Urothelium cell line (cell line): ENCODE data around the gene LHFPL6.

Experiments used
- DNase-seq: peaks from one replicate; pipeline ENCODE4 v3.0.0; 2011; ENCODE audit warnings: low spot score, mixed read lengths
- FAIRE-seq: peaks from 2 replicates; lab custom pipeline; 2011; peaks lifted over from hg19 to GRCh38; lab: Jason Lieb, UNC

Gene LHFPL6

DNA sequence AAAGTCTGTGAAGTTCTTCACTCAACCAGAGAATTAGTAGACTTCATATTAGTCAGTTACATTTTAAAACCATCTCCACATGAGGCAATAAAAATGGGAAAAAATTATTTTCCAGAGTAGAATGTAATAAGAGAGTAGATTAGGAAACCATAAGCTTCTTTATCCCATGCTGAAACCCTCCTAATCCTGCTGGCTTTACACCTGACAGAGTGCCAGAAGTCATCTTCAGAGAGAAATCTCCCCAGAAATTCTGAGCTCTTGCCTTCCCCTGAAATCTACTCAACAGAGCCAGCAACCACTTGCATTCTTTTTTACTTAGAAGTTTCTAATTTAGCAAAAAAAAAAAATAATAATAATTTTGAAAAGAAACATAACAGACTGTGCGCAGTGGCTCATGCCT lies 284.8 kb downstream of the LHFPL6 start:
- DNase-seq (no peak), FAIRE-seq (no peak)

DNA sequence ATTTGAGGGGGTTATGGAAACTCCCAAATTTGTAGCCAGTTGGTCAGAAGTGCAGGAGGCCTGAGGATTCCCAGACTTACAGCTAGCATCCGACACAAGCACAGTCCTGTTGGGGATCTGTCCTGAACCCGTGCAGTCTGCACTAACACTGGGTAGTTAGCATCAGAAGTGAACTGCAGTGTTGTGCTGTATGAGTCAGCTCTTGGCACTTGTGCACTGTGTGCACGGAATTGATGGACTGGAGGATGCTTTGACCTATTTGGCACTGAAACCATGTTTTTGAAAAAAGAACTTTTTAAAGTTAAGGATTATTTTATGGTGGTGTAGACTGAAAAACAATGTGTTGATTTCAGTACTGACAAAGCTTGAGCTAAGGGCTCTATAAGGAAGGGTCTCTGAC lies 285.7 kb downstream of the LHFPL6 start:
- no peak for FAIRE-seq

DNA sequence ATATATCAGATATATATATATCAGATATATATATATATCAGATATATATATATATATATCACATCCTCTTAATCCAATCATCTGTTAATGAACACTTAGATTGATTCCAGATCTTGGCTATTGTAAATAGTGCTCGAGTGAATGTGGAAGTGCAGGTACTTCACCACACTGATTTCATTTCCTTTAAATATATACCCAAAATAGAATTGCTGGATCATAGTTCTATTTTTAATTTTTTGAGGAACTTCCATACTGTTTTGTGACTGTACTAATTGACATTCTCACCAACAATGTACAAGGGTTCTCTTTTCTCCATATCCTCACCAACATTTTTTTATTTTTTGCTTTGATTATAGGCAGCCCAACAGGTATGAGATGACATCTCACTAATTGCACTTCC lies 287.2 kb downstream of the LHFPL6 start:
- FAIRE-seq = no peak

More for the DNA sequence above, 285.7 kb downstream of the LHFPL6 start:
- no peak for DNase-seq

DNA sequence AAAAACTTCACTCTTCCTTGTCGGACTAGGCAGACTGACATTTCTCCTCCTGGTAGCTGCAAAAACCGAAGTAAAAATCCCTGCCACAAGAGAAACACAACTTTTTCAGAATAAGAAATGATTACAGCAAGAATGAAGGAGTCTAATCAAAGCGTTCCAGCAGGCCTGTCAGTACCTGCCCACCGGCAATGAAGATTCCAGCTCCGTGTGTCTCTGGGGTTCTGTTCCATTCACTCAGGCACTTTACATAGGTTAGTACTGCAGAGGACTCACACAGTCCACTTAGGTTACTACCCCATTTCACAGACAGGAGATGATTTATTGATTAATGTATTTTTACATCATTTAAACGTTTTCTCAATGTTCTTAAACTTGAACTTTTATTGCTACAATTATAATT lies 289.3 kb downstream of the LHFPL6 start:
- no peak for FAIRE-seq
- DNase-seq = no peak

More for the DNA sequence above, 287.2 kb downstream of the LHFPL6 start:
- no peak for DNase-seq

DNA sequence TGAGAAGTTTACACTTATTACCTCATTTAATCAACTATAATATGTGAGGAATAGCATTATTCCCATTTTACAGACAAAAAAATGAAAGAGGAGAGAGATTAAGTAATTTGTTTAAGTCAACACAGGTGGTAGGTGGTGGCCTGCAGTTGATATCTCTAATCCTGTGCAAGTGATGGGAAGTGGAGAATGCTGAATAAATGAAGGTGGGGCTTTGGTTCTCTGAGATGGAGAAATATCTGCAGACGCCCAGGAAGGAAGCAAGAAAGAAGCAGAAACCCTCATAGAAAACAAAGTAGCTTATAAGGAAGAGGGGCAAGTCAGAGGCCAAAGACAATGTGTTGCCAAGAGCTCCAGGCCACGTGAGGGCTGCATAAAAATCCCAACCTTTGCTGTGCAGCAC lies 290.4 kb downstream of the LHFPL6 start:
- FAIRE-seq (no peak), DNase-seq (no peak)

DNA sequence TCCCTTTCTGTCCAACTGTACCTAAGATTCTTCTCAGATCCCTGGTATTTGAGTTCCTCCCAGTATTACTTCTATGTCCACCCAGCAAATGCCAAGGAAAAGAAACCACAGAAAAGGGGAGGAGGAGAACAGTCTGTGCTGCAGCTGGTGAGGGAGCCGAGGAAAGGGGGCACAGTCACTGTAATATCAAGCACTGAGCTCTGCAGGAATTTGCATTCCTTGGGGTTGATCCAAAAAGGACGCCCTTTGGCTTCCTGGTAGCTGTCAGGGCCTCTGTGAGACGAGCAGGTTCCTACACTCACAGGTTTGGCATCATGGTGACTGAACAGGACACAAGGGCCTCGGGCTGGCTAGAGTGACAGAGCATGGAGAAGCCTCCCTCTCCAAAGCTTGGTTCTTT lies 291.4 kb downstream of the LHFPL6 start:
- FAIRE-seq = no peak

DNA sequence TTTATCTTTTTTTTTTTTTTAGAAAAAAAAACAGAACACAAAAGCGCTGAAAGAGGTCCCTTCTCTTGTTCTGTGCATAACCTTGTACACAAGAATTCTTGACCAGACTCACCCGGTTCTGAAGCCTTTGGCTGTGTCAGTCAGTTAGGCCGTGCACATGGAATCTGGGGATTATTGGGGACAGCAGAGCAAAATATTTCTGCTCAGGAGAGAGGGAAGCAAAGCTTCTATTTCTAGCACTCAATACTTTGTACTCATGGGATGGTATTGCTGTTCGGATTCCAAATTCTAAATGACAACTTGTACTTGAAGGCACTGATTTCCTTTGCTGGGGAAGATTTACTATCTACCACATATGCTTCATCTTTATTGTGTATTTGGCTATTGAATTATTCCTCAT lies 292.0 kb downstream of the LHFPL6 start:
- DNase-seq = no peak
- no peak for FAIRE-seq

More for the DNA sequence above, 291.4 kb downstream of the LHFPL6 start:
- DNase-seq = peak; percentile 4

DNA sequence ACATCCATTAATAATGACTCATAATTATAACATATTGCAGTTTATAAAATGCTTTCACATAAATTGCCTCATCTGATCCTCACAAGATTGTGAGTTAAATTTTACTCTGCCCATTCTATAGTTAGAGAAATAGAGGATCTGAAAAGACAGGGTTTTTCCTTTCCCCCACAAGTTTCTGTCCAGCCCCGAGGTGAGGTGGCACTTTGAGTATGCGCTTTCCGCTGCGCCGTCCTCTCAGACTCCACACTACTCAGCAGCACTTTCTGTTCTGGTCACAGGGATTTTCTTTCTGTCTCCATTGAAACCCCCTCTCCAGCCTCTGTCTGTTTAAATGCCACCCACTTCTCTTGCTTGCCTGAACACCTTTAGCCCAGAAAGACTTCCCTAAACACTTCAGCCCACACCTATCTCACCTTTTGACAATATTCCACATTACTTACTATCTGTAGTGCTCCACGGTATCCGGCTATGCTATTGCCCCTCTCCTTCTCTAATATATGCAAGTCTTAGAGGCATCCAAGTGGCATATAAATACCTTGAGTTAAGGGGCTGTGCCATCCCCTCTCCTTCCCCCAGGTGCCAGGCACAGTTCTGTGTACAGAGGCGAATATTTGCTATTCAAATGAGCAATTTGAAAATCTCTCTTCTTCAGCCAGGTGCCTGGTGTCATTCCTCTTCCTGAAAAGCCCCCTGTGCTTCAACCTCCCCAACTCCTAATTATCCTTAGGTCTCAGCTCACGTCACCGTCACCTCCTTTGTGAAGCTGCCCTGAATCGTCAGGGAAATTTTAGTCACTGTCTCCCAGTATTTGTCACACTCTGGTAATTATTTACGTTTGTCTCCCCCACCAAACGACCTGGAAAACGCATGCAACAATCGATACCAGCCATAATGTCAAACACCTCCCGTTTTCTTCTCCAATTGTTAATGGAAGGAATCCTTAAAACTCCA lies 296.1 kb downstream of the LHFPL6 start:
- DNase-seq (no peak), FAIRE-seq (no peak)

DNA sequence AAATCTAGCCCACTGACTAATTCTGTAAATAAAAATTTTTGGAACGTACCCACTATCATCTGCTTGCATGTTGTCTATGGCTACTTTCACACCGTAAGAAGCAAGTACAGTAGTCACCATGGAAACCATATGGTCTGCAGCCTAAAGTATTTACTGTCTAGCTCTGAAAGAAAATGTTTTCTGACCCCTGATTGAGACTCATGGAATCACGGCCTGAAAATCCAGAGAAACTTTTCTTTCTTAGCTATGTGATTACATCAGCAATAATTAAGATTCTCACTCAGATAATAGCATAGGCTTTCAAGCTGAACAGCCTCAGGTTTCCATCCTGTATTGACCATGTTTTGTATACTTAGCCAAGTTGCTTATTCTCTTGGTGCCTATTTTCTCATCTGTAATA lies 300.2 kb downstream of the LHFPL6 start:
- DNase-seq = no peak
- no peak for FAIRE-seq

DNA sequence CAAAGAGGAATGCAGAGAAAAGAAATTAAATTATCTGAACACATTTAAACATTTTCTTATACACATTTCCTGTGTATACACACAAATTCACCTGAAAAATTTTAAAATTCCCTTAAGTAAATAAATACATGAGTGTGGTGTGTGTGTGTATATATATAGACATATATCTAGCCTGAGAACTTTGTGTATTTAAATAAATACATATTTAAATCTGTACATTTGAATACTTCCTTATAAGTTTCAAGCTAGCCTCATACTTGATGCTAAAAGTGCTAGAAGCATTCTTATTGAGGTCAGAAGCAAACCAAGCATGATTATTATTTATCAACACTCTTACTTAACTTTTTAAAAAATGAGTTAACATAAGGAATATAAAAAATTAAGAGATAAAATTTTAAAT lies 304.0 kb downstream of the LHFPL6 start:
- FAIRE-seq = no peak
- DNase-seq = no peak

DNA sequence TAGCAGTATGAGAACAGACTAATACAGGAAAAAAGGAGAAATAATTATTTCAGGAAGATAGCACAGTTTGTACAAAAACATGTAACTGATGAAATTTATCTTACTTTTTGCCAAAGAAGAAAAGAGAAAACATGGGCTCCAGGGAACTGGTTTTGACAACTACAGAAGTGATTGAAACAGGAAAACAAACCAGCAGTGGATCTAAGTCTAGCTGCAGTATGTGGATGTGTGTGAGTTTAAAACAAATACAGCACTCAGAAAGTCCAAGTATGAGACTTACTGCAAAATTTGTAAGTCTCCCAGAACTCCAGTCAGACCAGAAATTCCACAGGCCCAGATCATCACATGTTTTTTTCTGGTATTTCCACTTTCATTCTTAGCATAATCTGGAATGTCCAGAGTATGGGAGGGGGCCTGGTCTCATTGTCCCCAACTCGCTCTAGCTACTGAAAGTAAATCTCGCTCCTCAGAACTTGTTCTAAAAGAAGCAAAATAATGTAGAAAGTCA lies 305.3 kb downstream of the LHFPL6 start:
- no peak for DNase-seq
- FAIRE-seq = no peak

DNA sequence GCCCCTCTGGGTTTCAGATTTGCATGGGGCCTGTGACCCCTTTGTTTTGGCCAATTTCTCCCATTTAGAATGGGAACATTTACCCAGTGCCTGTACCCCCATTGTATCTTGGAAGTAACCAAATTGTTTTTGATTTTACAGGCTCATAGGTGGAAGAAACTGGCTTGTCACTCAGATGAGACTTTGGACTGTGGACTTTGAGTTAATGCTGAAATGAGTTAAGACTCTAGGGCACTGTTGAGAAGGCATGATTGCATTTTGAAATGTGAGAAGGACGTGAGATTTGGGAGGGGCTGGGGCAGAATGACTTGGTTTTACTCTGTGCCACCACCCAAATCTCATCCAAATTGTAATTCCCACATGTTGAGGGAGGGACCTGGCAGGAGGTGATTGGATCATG lies 306.0 kb downstream of the LHFPL6 start:
- DNase-seq (no peak), FAIRE-seq (no peak)

DNA sequence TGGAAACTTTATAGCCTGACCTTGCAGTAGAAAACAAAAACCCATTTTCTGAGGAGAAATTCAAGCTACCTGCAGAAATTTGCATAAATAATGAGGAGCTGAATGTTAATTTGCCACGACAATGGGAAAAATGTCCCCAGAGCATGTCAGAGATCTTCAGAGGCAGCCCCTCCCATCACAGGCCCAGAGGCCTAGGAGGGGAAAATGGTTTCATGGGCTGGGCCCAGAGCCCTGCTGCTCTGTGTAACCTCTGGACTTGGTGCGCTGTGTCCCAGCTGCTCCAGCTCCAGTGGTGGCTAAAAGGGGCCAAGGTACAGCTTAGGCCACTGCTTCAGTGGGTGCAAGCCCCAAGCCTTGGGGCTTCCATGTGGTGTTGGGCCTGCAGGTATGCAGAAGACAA lies 306.8 kb downstream of the LHFPL6 start:
- FAIRE-seq (no peak), DNase-seq (no peak)
